Suprapubic skin (tissue), 4 donors: Measurements from ENCODE around the gene BTBD7.

Experiments
- EP300 ChIP-seq: sonication (generic); formaldehyde crosslinking; IDR thresholded peaks from one replicate; pipeline ENCODE4 v1.6.1; 2017; ENCODE audit warnings: antibody characterized with exemption
- POLR2A ChIP-seq, 2 donors: fragments of 450-650 bp; IDR thresholded peaks; one replicate each; pipeline ENCODE4 v1.6.1; 2017; ENCODE audit warnings: antibody characterized with exemption in 2 of 2, mild to moderate bottlenecking in 2 of 2, moderate library complexity in 2 of 2
- POLR2AphosphoS5 ChIP-seq, 3 donors: sonication (generic); formaldehyde crosslinking; IDR thresholded peaks; one replicate each; pipeline ENCODE4 v1.6.1; 2017; ENCODE audit warnings: antibody characterized with exemption in 3 of 3
- TF ChIP-seq, protein P1 (sequence below), 2 donors: fragments of 200-600 bp in 1 of 2; fragments of 450-650 bp in 1 of 2; sonication (generic) in 1 of 2; IDR thresholded peaks; one replicate each; pipeline ENCODE4 v1.5.1; 2016 to 2019; ENCODE audit warnings: antibody characterized with exemption in 2 of 2, mild to moderate bottlenecking in 1 of 2, moderate library complexity in 1 of 2

DNA sequence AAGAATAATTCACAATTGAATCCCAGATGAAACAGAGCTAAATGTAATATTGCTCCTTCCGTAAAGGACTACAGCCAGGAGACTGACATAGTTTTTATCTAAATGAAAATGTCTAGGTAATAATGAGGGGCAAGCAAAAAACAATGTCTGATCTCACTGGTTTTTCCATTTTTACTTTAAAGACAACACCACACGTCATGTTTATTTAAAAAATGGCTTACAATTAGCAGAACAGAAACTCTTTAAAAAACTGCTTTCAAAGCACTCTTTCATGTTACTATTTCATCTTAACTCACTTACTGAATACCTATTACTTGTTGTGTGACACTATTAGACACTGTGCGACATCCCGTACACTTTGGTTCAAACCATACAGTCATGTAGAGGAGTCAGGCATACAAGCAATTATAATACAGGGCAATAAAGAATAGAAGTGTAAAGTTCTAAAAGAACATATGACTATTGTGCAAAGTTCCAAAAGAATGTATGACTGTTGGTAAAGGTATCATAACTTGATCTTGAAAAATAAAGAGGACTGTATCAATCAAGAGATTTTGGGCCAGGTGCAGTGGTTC is 9.1 kb downstream of the BTBD7 start:
- TF ChIP-seq, protein P1, sequence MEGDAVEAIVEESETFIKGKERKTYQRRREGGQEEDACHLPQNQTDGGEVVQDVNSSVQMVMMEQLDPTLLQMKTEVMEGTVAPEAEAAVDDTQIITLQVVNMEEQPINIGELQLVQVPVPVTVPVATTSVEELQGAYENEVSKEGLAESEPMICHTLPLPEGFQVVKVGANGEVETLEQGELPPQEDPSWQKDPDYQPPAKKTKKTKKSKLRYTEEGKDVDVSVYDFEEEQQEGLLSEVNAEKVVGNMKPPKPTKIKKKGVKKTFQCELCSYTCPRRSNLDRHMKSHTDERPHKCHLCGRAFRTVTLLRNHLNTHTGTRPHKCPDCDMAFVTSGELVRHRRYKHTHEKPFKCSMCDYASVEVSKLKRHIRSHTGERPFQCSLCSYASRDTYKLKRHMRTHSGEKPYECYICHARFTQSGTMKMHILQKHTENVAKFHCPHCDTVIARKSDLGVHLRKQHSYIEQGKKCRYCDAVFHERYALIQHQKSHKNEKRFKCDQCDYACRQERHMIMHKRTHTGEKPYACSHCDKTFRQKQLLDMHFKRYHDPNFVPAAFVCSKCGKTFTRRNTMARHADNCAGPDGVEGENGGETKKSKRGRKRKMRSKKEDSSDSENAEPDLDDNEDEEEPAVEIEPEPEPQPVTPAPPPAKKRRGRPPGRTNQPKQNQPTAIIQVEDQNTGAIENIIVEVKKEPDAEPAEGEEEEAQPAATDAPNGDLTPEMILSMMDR (IDR thresholded peaks at IDR 0.05) = no peak
- no peak for TF ChIP-seq POLR2AphosphoS5 (IDR thresholded peaks at IDR 0.05)
- TF ChIP-seq EP300 = no peak
- no peak for TF ChIP-seq POLR2A (IDR thresholded peaks at IDR 0.05)
